ENCODE measurements around the gene EPAS1. TPM values are rescaled to one million over a fixed set of nuclear protein-coding genes. Genes with fewer than 3 reads are reported as not detected.

Gene EPAS1
- total RNA-seq, 1 donor from 2014 or later, result 99.8 TPM

DNA sequence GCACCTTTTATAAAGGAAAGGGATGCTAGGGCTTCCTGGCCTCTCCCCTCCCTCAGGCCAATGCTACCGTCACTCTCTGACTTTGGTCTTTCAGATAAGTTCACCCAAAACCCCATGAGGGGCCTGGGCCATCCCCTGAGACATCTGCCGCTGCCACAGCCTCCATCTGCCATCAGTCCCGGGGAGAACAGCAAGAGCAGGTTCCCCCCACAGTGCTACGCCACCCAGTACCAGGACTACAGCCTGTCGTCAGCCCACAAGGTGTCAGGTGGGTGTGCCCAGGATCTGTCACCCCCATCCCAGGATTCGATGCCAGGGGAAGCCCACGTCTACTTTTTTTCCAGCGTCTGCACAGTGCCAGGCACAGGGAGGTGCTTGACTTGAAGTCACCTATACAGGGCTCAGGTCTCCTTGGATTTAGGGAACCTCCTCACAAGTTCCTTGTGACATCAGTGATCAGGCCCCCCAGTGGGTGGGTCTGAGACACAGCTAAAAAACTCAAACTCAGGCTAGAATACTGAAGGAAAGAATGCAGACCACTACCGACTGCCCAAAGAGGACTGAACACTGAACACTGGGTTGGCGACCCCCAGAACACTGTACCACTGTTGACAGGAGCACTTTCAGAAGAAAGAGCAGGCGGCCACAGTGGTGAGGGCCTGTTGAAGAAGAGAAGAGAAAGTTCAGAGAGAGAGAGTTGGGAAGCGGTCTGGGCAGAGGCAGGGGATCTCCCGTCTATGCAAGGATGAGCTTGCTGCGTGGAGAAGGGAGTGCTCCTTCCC lies 85.3 kb downstream of the EPAS1 start:
- H3K36me3 ChIP-seq (ENCODE audit: control insufficient read depth, insufficient read depth, low read length), result peaks cover 51% of the 10 kb centered on the region
- no peak overlapping the region for H3K4me3 ChIP-seq (ENCODE audit: low read depth, low read length)
- FAIRE-seq (no peak), DNase-seq (ENCODE audit: low read depth) (no peak)
- TF ChIP-seq, protein P1, sequence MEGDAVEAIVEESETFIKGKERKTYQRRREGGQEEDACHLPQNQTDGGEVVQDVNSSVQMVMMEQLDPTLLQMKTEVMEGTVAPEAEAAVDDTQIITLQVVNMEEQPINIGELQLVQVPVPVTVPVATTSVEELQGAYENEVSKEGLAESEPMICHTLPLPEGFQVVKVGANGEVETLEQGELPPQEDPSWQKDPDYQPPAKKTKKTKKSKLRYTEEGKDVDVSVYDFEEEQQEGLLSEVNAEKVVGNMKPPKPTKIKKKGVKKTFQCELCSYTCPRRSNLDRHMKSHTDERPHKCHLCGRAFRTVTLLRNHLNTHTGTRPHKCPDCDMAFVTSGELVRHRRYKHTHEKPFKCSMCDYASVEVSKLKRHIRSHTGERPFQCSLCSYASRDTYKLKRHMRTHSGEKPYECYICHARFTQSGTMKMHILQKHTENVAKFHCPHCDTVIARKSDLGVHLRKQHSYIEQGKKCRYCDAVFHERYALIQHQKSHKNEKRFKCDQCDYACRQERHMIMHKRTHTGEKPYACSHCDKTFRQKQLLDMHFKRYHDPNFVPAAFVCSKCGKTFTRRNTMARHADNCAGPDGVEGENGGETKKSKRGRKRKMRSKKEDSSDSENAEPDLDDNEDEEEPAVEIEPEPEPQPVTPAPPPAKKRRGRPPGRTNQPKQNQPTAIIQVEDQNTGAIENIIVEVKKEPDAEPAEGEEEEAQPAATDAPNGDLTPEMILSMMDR (IDR thresholded peaks at IDR 0.05; ENCODE audit: insufficient read depth, low read length, severe bottlenecking), result no peak
- H3K27me3 ChIP-seq (ENCODE audit: control insufficient read depth, insufficient read depth, low read length), result no peaks in the 10 kb centered on the region

DNA sequence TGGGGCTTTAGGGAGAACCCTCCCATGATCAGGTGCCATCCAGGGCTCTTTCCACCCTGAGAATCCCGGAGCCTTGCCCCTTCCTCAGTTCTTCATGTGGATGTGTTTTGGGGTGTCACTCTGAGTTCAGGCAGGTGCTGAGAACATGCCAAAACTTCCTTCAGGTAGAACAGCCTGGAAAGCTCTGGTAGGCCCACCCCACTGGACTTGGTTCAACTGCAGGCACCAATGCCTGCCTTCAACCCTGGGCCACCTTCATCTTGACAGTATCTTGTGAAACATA lies 85.8 kb downstream of the EPAS1 start:
- FAIRE-seq (no peak), DNase-seq (ENCODE audit: low read depth) (no peak)
- Histone ChIP-seq H3K36me3 (ENCODE audit: control insufficient read depth, insufficient read depth, low read length) (peaks cover 45% of the 10 kb centered on the region), H3K27me3 (ENCODE audit: control insufficient read depth, insufficient read depth, low read length) (no peaks in the 10 kb centered on the region), H3K4me3 (ENCODE audit: low read depth, low read length) (no peak overlapping the region)
- TF ChIP-seq, protein P1 (IDR thresholded peaks at IDR 0.05; ENCODE audit: insufficient read depth, low read length, severe bottlenecking), result no peak

DNA sequence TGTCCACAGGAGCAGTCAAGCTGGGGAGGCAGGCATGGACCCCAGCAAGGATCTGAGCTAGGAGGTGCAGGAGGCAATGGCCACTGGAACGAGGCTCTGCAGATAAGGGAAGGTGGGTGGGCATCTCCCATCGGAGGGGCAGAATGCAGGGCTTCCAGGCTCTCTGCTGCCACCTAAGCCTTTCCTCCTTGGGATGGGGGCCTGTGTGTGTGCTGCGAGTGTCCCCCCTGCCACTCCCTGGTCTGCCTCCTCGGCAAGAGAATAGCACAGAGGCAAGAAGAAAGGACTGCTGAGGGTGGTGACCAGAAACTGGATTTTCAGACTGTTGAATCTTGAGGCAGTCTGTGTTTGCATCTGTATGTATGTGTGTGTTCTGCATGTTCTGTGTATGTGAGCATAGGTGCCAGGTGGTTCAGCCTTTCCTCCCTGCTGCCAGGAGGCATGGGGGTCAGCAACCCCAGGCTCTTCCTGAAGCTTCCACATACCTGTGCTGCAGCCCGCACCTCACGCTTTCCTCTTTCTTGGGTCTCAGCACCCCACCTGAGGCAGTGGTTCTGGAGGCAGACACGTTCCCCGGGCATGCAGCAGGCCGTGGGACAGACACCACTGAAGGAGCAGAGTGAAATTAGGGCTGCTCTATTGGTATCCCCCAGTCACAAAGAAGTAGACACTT lies 86.7 kb downstream of the EPAS1 start:
- H3K27me3 ChIP-seq (ENCODE audit: control insufficient read depth, insufficient read depth, low read length), result no peaks in the 10 kb centered on the region
- no peak for FAIRE-seq
- H3K4me3 ChIP-seq (ENCODE audit: low read depth, low read length), result no peak overlapping the region
- no peak for DNase-seq (ENCODE audit: low read depth)
- TF ChIP-seq, protein P1 (IDR thresholded peaks at IDR 0.05; ENCODE audit: insufficient read depth, low read length, severe bottlenecking), result no peak
- H3K36me3 ChIP-seq (ENCODE audit: control insufficient read depth, insufficient read depth, low read length), result peaks cover 39% of the 10 kb centered on the region

DNA sequence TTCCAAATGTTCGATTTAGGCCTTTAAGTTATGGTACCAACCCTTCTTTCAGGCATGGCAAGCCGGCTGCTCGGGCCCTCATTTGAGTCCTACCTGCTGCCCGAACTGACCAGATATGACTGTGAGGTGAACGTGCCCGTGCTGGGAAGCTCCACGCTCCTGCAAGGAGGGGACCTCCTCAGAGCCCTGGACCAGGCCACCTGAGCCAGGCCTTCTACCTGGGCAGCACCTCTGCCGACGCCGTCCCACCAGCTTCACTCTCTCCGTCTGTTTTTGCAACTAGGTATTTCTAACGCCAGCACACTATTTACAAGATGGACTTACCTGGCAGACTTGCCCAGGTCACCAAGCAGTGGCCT lies 87.2 kb downstream of the EPAS1 start:
- TF ChIP-seq, protein P1 (IDR thresholded peaks at IDR 0.05; ENCODE audit: insufficient read depth, low read length, severe bottlenecking), result no peak
- Histone ChIP-seq H3K4me3 (ENCODE audit: low read depth, low read length) (no peak overlapping the region), H3K36me3 (ENCODE audit: control insufficient read depth, insufficient read depth, low read length) (peaks cover 35% of the 10 kb centered on the region), H3K27me3 (ENCODE audit: control insufficient read depth, insufficient read depth, low read length) (no peaks in the 10 kb centered on the region)
- DNase-seq (ENCODE audit: low read depth), result no peak
- no peak for FAIRE-seq

DNA sequence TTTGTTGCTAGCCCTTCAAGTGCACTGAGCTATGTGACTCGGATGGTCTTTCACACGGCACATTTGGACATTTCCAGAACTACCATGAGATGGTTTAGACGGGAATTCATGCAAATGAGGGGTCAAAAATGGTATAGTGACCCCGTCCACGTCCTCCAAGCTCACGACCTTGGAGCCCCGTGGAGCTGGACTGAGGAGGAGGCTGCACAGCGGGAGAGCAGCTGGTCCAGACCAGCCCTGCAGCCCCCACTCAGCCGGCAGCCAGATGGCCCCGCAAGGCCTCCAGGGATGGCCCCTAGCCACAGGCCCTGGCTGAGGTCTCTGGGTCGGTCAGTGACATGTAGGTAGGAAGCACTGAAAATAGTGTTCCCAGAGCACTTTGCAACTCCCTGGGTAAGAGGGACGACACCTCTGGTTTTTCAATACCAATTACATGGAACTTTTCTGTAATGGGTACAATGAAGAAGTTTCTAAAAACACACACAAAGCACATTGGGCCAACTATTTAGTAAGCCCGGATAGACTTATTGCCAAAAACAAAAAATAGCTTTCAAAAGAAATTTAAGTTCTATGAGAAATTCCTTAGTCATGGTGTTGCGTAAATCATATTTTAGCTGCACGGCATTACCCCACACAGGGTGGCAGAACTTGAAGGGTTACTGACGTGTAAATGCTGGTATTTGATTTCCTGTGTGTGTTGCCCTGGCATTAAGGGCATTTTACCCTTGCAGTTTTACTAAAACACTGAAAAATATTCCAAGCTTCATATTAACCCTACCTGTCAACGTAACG lies 88.8 kb downstream of the EPAS1 start:
- DNase-seq (ENCODE audit: low read depth), result peak; percentile 92
- peaks cover 26% of the 10 kb centered on the region for H3K36me3 ChIP-seq (ENCODE audit: control insufficient read depth, insufficient read depth, low read length)
- H3K4me3 ChIP-seq (ENCODE audit: low read depth, low read length), result no peak overlapping the region
- TF ChIP-seq, protein P1 (IDR thresholded peaks at IDR 0.05; ENCODE audit: insufficient read depth, low read length, severe bottlenecking), result no peak
- FAIRE-seq, result no peak
- H3K27me3 ChIP-seq (ENCODE audit: control insufficient read depth, insufficient read depth, low read length), result no peaks in the 10 kb centered on the region

All from bronchial epithelial cell (primary cell).